Peyer's patch (tissue), 4 donors: Measurements from ENCODE around the gene KDM1B. TPM values are rescaled to one million over a fixed set of nuclear protein-coding genes. Genes with fewer than 3 reads are reported as not detected.

ENCODE experiments used
- DNase-seq, 3 donors: peaks; one replicate each; pipeline ENCODE4 v3.0.0-alpha.2; 2017 to 2019
- H3K27ac ChIP-seq, 4 donors: fragments of 200-600 bp; sonication (generic); one replicate each; pipeline ENCODE4 v1.5.1; 2016 to 2019
- H3K27me3 ChIP-seq, 2 donors: fragments of 200-600 bp; sonication (generic); one replicate each; pipeline ENCODE4 v1.5.1; 2019
- H3K36me3 ChIP-seq, 3 donors: fragments of 200-600 bp; sonication (generic); one replicate each; pipeline ENCODE4 v1.5.1; 2016 to 2019
- H3K4me1 ChIP-seq, 4 donors: fragments of 200-600 bp; sonication (generic); one replicate each; pipeline ENCODE4 v1.5.1; 2016 to 2019
- H3K4me3 ChIP-seq, 4 donors: fragments of 200-600 bp; sonication (generic); 1 replicate in 3 of 4; 2 replicates in 1 of 4; pipeline ENCODE4 v1.5.1; 2016 to 2019; ENCODE audit warnings: mild to moderate bottlenecking in 1 of 4
- H3K9me3 ChIP-seq, 4 donors: fragments of 200-600 bp; sonication (generic); one replicate each; pipeline ENCODE4 v1.5.1; 2016 to 2019; ENCODE audit warnings: mild to moderate bottlenecking in 1 of 4
- CTCF ChIP-seq, 6 experiments: fragments of 450-650 bp in 4 of 6; fragments of 200-600 bp in 2 of 6; sonication (generic) in 1 of 6; IDR thresholded peaks; one replicate each; pipeline ENCODE4 v1.5.1; 2017 to 2019; ENCODE audit warnings: antibody characterized with exemption in 6 of 6, mild to moderate bottlenecking in 3 of 6, moderate library complexity in 1 of 6
- POLR2A ChIP-seq, 2 donors: fragments of 450-650 bp; IDR thresholded peaks; one replicate each; pipeline ENCODE4 v1.5.1; 2017; ENCODE audit warnings: antibody characterized with exemption in 2 of 2, mild to moderate bottlenecking in 2 of 2, moderate library complexity in 2 of 2
- total RNA-seq, 4 donors: library from RNA; depleted of rRNA; stranded (reverse); fragments of >200 nt; gene quantifications; one replicate each; pipeline ENCODE4 v1.1.0, GENCODE V29; 2016

The KDM1B gene
- total RNA-seq, 4 donors from 2014 or later = 15.1 to 22.1 (median 19.1) TPM

- TF ChIP-seq POLR2A (IDR thresholded peaks at IDR 0.05) = no peak
- no peak for TF ChIP-seq CTCF (IDR thresholded peaks at IDR 0.05)
- no peak for DNase-seq
- Histone ChIP-seq H3K36me3 (peaks cover 0 to 16% (median 0%) of the 10 kb centered on the region in 3 donors), H3K4me1 (no peaks in the 10 kb centered on the region), H3K27ac (no peak overlapping the region), H3K4me3 (no peak overlapping the region), H3K27me3 (no peaks in the 10 kb centered on the region), H3K9me3 (no peaks in the 10 kb centered on the region)
Measured at GRCh38 chr6:18189196-18189595, 34.0 kb downstream of the KDM1B start.

DNA sequence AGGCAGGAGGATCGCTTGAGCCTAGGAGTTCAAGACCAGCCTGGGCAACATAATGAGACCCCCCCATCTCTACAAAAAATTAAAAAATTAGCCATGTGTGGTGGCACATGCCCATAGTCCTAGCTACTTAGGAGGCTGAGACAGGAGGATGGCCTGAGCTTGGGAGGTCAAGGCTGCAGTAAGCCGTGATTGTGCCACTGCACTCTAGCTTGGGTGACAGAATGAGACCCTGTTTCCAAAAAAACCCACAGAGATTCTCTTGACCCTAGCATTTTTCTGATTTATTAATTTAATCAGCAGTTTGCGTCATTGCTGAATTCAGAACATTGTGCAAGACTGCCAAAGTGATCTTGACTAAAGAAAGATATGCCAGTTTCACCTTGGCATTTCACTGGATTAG, 36.8 kb downstream of the KDM1B start:
- Histone ChIP-seq H3K27me3 (no peaks in the 10 kb centered on the region), H3K9me3 (no peaks in the 10 kb centered on the region), H3K4me1 (no peaks in the 10 kb centered on the region), H3K36me3 (peaks cover 0 to 21% (median 0%) of the 10 kb centered on the region in 3 donors), H3K27ac (no peak overlapping the region), H3K4me3 (no peak overlapping the region)
- DNase-seq = no peak
- no peak for TF ChIP-seq POLR2A (IDR thresholded peaks at IDR 0.05)

DNA sequence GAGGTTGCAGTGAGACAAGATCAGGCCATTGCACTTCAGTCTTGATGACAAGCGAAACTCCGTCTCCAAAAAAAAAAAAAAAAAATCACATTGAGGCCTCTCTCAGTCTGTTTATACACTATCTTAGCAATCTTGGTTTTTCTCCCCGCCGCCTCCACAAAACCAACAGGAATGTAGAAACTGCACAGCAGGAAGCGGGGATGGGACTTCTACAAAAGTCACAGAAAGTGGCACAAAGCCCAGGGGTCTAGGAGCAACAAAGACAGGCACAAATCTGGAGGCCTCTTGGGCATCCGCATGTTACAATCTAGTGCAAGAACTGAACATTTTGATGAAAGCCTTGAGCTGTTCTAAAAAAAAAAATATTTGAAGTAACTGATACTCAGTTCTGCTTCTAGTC, 48.6 kb downstream of the KDM1B start:
- Histone ChIP-seq H3K27ac (no peak overlapping the region), H3K4me1 (no peaks in the 10 kb centered on the region), H3K9me3 (no peaks in the 10 kb centered on the region), H3K27me3 (no peaks in the 10 kb centered on the region), H3K4me3 (no peak overlapping the region), H3K36me3 (peaks cover 0 to 47% (median 0%) of the 10 kb centered on the region in 3 donors)
- TF ChIP-seq CTCF (IDR thresholded peaks at IDR 0.05) = no peak
- no peak for TF ChIP-seq POLR2A (IDR thresholded peaks at IDR 0.05)
- DNase-seq = no peak

DNA sequence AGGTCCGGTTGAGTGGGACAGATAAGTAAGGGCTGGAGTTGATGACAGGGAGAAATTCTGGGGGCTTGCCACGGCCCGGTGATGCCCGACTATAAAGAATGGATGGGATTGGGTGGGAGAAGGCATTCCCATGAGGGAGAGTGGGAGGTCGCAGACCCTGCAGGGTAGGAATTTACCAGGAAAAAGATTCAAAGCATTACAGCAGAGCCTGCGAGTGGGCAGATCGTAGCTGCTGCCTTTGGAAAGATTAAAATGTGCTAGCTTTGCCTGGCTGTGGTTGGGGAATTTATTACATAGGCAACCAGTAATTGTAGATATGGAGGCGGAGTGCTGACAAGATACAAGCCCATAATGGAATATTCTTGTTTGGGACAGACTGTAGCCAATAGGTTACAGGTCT, 49.5 kb downstream of the KDM1B start:
- H3K4me1 ChIP-seq = no peaks in the 10 kb centered on the region
- no peak for DNase-seq
- H3K9me3 ChIP-seq = no peaks in the 10 kb centered on the region
- H3K36me3 ChIP-seq = peaks cover 0 to 39% (median 0%) of the 10 kb centered on the region in 3 donors
- TF ChIP-seq POLR2A (IDR thresholded peaks at IDR 0.05) (no peak), CTCF (IDR thresholded peaks at IDR 0.05) (no peak)
- H3K27me3 ChIP-seq = no peaks in the 10 kb centered on the region
- H3K27ac ChIP-seq = no peak overlapping the region
- H3K4me3 ChIP-seq = no peak overlapping the region

DNA sequence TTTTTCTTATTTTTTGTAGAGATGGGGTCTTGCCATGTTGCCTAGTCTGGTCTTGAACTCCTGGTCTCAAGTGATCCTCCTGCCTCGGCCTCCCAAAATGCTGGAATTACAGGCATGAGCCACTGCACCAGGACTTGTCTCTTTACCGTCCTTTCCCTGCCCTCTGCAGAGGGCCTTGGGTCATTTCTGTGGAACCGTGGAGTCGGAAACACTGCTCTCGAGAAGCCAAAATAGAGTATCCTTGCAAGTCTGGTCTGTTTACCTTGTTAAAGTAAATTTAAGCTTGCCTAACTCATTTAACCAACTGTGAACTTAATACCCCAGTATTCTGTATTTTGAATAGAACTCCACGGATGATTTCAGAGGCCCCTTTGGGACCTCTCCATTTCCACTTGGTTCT, 51.4 kb downstream of the KDM1B start:
- TF ChIP-seq CTCF (IDR thresholded peaks at IDR 0.05) (no peak), POLR2A (IDR thresholded peaks at IDR 0.05) (no peak)
- DNase-seq = no peak
- no peak overlapping the region for H3K4me3 ChIP-seq
- no peaks in the 10 kb centered on the region for H3K4me1 ChIP-seq
- H3K27ac ChIP-seq = no peak overlapping the region
- H3K36me3 ChIP-seq = peaks cover 0 to 23% (median 0%) of the 10 kb centered on the region in 3 donors
- no peaks in the 10 kb centered on the region for H3K27me3 ChIP-seq
- H3K9me3 ChIP-seq = no peaks in the 10 kb centered on the region

- no peak overlapping the region for H3K27ac ChIP-seq
- no peaks in the 10 kb centered on the region for H3K4me1 ChIP-seq
- no peaks in the 10 kb centered on the region for H3K27me3 ChIP-seq
- peaks cover 0 to 15% (median 0%) of the 10 kb centered on the region in 3 donors for H3K36me3 ChIP-seq
- DNase-seq = no peak
- no peak overlapping the region for H3K4me3 ChIP-seq
- no peaks in the 10 kb centered on the region for H3K9me3 ChIP-seq
- no peak for TF ChIP-seq CTCF (IDR thresholded peaks at IDR 0.05)
- TF ChIP-seq POLR2A (IDR thresholded peaks at IDR 0.05) = no peak
Measured at GRCh38 chr6:18207438-18207837, 52.2 kb downstream of the KDM1B start.
